COLO668 (cell line): ENCODE data around the gene PIAS2.
"Not testable (repeated sequence)": the region's sequence is repeated elsewhere in the genome, so short reads cannot be mapped to it uniquely, and the experiment has no call there.

Experiments used
- DNase-seq: peaks from one replicate; lab custom pipeline; 2025; ENCODE audit not compliant: unreplicated experiment; lab: John Stamatoyannopoulos, UW

PIAS2 gene

DNA sequence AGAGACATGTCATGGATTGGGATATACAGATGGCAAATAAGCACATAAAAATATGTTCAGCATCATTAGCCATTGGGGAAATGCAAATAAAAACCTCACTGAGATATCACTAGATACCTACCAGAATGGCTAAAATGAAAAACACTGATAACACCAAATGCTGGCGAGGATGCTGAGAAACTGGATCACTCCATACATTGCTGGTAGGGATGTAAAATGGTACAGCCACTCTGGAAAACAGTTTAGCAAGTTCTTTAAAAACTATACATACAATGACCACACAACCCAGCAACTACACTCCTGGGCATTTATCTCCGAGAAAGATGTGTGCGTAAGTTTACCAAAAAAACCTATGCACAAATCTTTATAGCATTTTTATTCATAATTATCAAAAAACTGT is 13.9 kb downstream of the PIAS2 start:
- DNase-seq, result no peak

DNA sequence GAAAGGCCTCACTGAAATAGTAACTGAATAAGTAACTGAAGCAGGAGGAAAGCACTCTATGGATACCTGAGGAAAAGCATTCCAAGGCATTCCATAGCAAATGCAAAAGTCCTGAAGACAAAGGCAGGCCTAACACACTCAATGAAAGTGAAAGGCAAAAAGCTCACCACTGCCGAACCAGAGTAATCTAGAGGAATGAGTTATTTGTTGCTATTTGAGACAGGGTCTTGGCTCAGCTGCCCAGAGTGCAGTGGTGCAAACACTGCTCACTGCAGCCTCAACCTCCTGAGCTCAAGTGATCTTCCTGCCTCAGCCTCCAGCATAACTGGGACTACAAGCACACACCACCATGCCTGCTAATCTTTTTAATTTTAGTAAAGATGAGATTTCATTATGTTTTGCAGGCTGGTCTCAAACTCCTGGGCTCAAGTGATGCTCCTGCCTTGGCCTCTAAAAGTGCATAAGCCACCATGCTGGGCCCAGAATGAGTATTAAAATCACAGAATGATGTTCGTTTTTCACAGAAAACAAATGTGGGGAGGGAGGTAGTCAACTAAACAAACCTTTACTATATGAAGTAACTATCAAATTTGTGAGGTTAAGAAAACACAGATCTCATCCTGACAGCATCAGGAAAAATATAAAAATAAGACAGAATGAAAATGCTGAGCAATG is 17.9 kb downstream of the PIAS2 start:
- no peak for DNase-seq

DNA sequence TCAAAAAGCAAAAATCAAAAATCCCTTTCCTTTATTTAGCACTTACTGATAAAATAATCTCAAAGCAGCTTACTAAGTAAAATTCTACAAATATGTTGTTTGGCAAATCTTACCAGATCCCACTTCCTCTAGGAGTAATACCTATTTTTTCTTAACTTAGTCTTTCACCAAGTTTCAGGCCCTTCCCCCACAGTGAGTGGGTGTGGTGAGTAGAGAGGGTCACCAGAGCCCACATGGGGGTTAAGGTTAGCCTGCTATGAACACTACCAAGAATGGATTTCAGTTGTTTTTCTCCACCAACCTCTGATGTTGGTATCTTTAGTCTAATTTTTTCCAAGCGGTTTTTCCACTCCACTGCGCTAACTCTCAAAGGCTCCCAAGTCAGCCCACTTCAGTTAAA is 23.2 kb downstream of the PIAS2 start:
- no peak for DNase-seq

DNA sequence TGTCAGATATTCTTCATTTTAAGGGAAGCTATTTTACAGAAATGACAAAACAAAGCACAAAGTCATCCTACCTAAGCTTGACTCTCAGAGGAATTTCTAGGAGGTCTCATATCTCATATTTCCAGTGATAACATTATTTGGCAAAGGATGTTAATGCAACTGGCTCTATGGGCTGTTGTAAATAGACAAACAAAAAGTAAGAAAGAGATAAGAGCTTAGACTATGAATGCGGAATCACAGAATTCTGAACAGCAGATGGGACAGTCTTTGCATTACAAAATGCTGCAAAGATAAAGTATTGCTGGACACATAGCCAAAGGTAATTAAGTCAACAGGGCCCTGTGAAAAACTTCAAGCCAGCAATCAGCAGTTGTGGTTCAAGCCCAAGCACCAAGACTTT is 23.9 kb downstream of the PIAS2 start:
- DNase-seq, result no peak

DNA sequence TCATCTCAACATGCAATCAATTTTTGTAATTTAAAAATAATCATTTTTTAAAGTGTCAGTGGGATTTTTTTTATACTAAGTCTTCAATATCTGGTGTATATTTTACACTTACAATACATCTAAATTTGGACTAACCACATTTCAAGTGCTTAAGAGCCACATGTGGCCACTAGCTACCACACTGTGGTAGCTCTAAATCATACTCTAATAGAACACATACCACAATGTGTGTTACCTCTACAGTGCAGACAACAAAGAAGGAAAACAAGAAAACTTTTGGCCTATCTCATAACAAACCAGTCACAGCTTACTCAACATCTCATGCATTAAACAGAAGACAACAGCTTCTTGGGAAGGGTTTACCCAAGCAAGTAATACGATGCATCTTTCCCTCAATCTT is 24.5 kb downstream of the PIAS2 start:
- DNase-seq, result no peak

DNA sequence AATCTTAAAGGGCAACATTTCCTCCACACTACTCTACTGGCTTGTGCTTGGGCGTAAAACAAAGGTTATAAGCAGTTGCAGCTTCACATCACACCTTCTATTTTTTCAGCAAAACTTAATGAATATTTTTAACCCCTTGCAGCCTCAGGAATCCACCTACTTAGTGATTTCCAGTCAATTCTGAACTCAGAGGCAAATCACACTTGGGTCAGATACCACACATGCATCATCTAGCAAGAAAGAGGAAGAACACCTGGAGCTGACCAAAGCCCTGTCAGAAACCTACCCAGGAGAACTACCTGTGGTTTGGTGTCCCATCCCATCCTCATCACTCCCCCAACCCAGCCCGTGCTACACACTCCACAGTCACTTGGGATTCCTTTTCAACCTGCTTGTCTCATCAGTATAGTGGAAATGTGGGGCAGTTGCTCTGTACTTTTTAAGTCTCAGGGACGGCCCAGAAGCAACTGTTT is 25.5 kb downstream of the PIAS2 start:
- DNase-seq, result no peak

DNA sequence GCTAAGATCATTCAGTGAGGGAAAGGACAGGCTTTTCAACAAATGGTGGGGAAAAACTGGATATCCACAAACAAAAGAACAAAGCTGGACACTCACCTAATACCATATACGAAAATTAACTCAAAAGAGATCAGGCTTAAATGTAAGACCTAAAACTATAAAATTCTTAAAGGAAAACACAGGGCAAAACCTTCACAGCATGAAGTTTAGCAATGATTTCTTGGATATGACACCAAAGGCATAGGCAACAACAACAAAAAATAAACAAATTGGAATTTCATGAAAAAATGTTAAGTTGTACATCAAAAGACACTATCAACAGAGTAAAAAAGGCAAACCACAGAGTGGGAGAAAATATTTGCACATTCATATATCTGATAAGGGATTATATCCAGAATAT is 28.3 kb downstream of the PIAS2 start:
- DNase-seq, result no peak

DNA sequence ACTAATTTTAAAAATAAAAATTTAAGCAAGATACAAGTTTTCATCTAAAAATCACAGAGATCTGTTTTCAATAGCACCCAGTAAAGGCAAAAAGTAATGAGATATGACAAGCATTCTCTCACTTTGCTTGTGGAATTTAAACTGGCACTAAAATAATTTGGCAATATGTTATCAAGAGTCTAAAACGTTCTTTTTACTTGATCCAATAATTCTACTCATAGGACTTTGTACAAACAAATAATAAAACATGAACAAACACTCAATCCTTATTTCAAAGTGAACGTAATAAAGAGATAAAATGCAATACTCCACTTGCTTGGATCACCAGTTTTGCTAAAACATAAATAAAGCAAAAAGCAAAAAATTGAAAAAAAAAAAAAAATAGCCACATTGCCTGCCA is 30.4 kb downstream of the PIAS2 start:
- DNase-seq, result no peak

DNA sequence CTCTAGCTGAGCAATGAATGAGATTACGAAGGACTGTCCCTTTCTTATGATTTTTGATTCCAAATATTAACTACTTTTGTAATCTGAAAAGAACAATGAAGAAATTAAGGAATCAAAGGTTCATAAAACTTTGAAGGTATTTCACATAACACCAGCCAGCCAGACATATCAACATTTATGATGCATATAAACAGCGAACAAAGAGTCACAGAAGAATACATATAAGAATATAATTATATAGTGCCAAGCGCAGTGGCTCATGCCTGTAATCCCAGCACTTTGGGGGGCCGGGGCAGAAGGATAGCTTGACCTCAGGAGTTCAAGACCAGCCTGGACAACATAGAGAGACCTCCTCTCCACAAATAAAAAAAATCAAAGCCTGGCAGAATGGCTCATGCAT is 34.1 kb downstream of the PIAS2 start:
- DNase-seq, result no peak

DNA sequence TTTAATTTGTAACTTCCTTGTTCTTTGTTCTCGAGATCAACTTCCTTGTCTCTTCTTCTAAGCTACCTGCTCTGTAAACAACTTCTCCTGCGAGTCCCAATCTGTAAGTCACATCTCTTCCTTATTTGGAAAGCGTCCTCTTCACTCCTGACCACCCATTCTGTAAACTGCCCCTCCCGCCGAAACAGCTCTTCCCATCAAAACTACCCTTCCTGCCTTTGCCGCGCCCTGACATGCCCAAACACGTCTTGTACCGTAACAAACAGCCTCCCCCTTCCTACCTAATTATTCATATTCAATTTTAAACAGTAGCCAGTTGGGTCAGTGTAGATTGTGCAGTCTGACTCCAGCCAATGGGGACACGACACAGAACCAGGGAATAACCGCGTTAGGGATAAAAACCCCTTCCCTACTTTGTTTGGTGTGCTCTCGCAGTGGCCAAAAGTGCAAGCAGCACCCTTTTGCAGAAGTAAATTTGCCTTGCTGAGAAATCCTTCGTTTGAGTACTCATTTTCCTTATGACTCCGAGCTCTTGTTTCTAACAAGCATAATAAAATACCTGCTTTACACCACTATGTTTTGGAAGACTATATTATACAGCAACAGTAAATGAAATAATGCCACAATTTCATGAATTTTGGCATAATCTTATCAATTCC is 39.8 kb downstream of the PIAS2 start:
- DNase-seq, result no peak

DNA sequence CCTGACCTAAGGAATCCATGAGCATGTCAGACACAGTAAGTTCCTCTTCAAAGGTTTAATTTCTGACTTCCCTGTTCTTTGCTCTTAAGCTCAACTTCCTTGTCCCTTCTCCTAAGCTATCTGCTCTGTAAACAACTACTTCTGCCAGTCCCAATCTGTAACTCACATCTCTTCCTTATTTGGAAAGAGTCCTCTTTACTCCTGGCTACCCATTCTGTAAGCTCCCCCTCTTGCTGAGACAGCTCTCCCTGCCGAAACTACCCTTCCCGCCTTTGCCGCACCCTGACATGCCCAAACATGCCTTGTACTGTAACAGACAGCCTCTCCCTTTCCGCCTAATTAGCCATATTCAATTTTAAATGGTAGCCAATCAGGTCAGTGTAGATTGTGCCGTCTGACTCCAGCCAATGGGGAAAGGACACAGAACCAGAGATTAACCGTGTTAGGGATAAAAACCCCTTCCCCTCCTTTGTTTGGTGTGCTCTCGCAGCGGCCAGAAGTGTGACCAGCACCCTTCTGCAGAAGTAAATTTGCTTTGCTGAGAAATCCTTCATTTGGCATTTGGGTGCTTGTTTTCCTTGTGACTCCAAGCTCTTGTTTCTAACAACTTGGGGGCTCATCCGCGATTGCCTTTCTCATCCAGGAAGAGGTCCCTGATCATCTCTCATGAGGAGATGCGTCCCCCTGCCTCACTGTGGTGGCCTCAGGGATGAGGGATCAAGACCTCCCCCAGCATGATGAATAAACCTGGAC is 49.0 kb downstream of the PIAS2 start:
- DNase-seq, result no peak

DNA sequence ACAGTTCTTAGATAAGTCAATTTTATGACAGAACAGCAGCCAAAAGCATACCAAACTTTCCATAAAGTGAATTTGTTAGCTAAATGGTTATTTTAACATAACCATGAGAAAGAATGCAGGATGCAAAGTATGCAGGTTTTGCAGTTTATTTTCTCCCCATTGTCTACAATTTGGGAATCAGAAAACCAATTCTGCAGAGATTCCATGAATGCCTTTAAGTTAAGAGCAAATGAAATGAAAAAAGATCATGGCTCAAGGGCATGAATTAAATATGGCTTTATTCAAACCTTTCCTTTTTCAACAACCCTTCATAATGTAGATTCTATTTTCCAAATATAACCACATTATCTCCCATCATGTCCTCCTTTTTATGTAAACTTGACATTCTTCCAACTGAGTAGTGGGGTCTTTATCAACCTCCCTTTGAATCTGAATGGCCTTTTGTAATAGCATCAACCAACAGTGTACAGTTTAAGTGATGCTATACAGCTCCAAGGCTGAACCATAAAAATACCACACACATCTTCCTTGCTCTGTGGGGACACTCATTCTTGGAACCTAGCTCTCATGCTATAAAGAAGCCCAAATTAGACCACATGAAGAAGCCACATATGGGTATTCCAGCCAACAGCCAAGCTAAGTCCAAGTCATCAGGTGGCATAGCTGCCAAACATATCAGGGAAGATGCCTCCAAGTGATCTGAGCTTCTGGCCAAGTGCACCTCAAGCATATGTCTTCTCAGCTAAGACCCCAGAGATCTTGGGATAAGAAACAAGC is 49.8 kb downstream of the PIAS2 start:
- no peak for DNase-seq

DNA sequence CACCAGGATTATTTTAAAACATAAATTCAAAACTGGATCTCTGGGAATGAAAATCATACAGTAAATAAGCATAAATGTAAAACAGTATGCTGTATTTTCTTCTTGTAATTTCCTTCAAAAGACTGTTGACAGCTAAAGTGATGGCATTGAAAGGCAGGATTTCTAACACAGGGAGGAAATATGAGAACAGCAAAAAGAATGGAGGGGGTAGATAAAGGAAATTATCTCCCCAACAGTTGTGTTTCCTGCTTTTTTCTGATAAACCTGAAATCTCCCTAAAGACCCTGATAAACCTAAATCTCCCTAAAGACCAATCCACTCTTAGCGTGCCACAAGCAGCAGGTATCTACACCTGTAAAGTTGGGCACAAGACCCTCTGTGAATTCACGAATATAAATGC is 50.8 kb downstream of the PIAS2 start:
- DNase-seq, result no peak

DNA sequence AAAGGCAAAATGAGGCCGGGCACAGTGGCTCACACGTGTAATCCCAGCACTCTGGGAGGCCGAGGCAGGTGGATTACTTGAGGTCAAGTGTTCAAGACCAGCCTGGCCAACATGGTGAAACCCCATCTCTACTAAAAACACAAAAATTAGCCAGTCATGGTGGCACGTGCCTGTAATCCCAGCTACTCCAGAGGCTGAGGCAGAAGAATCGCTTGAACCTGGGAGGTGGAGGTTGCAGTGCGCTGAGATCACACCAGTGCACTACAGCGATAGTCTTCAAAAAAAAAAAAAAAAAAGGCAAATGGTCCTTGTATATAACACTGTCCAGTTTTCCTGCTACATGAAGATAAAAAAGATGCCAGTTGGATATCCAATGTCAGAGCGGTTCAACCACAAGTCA is 52.1 kb downstream of the PIAS2 start:
- DNase-seq, result not testable (repeated sequence)

DNA sequence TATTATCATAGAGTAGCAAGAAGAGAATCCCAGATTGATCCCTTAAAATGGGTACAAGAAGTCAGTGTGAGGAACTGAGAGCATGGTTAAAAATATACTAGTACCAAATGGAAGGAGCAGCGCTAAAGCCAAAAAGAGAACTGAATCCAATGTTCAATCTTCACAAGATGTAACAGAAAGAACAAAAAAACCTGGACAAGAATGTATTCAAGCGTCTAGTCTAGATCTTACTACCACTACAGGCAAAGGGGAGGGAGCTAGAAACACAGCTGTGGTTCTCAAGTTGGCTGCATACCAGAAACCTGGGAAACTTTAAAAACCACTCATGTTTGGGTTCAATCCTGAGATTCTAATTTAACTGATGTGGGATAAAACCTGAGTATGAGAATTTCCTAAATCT is 57.5 kb downstream of the PIAS2 start:
- no peak for DNase-seq

DNA sequence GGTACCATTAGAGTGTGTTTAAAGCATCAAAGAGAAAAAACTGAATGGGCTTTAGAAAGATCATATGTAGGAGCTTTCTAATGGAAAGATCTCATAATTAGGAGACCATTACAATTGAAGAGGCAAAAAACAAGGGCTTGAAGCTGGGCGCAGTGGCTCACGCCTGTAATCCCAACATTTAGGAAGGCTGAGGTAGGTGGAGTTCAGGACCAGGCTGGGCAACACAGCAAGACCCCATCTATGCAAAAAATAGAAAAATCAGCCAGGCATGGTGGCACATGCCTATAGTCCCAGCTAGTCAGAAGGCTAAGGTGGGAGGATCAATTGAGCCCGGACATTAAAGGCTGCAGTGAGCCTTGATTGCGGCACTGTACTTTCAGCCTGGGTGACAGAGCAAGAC is 59.0 kb downstream of the PIAS2 start:
- no peak for DNase-seq

DNA sequence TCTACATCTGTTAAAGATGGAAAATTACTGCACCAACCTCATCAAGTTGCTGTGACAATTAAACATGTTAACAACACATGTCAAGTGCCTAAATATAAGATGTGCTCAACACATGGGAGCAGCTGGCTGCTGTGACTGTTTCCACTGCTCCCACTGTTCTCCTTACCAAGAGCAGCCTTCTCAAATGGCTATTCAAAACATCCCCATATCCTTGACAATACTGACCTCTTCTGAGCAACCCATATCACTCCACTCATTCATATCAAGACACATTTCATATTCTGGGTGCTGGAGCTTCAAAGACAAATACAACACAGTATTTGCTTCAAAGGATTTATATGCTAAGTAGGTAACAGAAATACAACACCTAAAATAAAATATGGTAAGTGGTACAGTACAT is 60.3 kb downstream of the PIAS2 start:
- DNase-seq, result no peak

DNA sequence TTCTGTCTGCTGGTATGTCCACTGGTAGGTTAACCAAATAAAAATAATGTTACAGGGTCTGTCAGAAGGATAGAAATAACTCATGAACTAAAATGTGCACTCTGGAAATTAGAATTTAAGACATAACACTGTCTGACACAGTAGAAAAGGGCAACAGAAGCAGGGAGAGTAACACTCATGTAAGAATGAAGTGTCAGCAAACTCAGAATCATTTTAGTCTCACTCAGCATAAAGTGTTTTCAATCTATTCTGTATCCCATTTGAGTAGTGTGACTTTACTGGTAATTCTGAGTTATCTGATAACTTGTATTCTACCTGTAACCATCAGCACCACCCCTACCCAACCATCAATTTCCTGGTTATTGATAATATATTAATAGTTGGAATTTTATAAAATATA is 68.3 kb downstream of the PIAS2 start:
- DNase-seq, result no peak

DNA sequence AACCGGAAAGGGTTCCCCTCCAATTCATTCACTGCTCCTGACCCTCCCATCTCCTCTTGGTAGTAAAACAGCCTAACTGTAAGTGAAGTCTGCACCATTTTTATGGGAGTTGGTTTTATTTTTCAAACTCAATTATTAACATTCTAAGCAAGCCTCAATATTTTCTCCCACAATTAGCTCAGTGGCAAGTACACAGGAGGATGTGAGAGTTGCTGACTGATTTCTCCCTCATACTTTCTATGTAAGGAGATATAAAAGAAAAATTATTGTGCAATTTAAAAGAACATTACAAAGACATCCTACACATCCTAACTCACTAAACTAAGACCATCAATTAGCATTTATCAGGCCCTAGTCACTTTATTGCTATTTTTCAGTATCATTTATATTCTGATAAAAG is 73.9 kb downstream of the PIAS2 start:
- DNase-seq, result no peak

DNA sequence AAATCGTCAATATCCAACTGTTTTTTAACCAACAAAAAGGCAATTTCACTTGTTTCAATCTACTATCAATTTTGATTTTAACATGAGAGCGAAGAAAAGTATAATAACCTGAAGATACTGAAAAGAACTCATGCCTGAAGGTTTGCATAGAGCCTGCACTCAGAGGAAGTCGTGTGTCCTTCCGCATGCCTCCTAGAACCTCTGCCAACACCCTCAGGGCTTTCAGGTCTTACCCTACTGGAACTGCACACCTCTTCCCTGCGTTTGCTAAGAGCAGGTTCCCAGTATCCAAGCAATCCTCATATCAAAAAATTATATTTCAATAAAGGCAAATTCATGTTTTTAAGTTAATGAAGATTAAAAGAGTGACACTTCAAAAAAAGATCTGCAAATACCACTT is 74.7 kb downstream of the PIAS2 start:
- DNase-seq, result no peak

DNA sequence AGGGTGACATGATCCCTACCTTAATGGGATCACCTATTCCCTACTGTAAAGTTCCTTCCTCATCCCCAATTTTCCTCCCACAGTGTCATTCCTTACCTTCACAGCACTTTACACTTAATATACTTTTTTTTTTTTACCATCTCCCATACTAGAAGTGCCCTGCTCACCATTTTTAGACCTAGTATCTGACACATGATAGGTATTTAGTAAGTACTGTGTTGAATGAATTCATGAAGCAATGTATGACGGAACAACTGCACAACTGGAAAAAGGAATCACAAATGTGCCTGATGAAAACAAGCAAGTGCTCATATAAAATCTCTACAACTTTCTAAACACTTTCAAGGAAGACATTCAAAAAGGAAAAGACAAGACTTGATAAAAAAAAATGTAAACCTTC is 83.4 kb downstream of the PIAS2 start:
- DNase-seq, result no peak

DNA sequence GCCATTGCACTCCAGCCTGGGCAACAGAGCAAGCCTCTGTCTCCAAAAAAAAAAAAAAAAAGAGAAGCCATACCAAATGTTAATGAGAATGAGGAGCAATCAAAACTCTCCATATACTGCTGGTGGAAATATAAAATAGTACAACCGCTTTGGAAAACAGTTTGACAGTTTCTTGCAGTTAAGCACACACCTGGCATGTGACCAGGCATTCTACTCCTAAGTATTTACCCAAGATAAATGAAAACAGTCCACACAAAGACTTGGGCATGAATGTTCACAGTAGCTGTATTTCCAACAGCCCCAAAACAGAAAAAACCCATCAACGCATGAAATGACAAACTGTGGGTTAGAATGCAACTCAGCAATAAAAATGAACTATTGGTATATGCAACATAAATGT is 84.5 kb downstream of the PIAS2 start:
- DNase-seq, result no peak
